GM19467 (cell line): Measurements from ENCODE around the gene PARP12.

Experiments
- ATAC-seq: cut with Tn5 transposase; IDR thresholded peaks from one replicate; pipeline ENCODE4 v1.9.1; 2021; ENCODE audit warnings: mild to moderate bottlenecking, moderate library complexity; ENCODE audit not compliant: unreplicated experiment

The PARP12 gene

GRCh38 chr7:140059273-140060242 lies 3.2 kb downstream of the PARP12 start:
- ATAC-seq: no peak

- ATAC-seq: no peak
Observed at GRCh38 chr7:140058517-140058916, 4.2 kb downstream of the PARP12 start.

GRCh38 chr7:140057143-140057535 lies 5.6 kb downstream of the PARP12 start:
- no peak for ATAC-seq

- no peak for ATAC-seq
Observed at GRCh38 chr7:140056431-140057142, 6.2 kb downstream of the PARP12 start.

- no peak for ATAC-seq
Observed at GRCh38 chr7:140055833-140056232, 6.9 kb downstream of the PARP12 start.

- no peak for ATAC-seq
Observed at GRCh38 chr7:140054751-140055150, 8.0 kb downstream of the PARP12 start.

GRCh38 chr7:140053812-140054539 lies 8.8 kb downstream of the PARP12 start:
- peak; percentile 84 for ATAC-seq

GRCh38 chr7:140051820-140052219 lies 10.9 kb downstream of the PARP12 start:
- no peak for ATAC-seq

- ATAC-seq: no peak
Observed at GRCh38 chr7:140050100-140050499, 12.7 kb downstream of the PARP12 start.

- ATAC-seq: no peak
Observed at GRCh38 chr7:140049339-140050024, 13.3 kb downstream of the PARP12 start.

- ATAC-seq: no peak
Observed at GRCh38 chr7:140048989-140049338, 13.8 kb downstream of the PARP12 start.

GRCh38 chr7:140048138-140048537 lies 14.6 kb downstream of the PARP12 start:
- no peak for ATAC-seq

GRCh38 chr7:140047197-140047596 lies 15.6 kb downstream of the PARP12 start:
- no peak for ATAC-seq

GRCh38 chr7:140045697-140046096 lies 17.1 kb downstream of the PARP12 start:
- no peak for ATAC-seq

- ATAC-seq: no peak
Observed at GRCh38 chr7:140044251-140044650, 18.5 kb downstream of the PARP12 start.

GRCh38 chr7:140042386-140042670 lies 20.4 kb downstream of the PARP12 start:
- ATAC-seq: no peak

- no peak for ATAC-seq
Observed at GRCh38 chr7:140041659-140042385, 20.9 kb downstream of the PARP12 start.

GRCh38 chr7:140039896-140040295 lies 22.9 kb downstream of the PARP12 start:
- no peak for ATAC-seq

- ATAC-seq: no peak
Observed at GRCh38 chr7:140039066-140039465, 23.7 kb downstream of the PARP12 start.

- ATAC-seq: no peak
Observed at GRCh38 chr7:140036224-140036962, 26.4 kb downstream of the PARP12 start.
